Panc1 (cell line): ENCODE data around the gene C19orf81.

Source experiments
- POLR2AphosphoS5 ChIP-seq: IDR thresholded peaks from 2 replicates; pipeline ENCODE4 v1.6.1; 2012; ENCODE audit warnings: mild to moderate bottlenecking, low read depth, low read length, moderate library complexity
- SIN3A ChIP-seq: IDR thresholded peaks from 2 replicates; pipeline ENCODE4 v1.6.1; 2012; ENCODE audit warnings: low read depth, mild to moderate bottlenecking, low read length, moderate library complexity, borderline replicate concordance; ENCODE audit not compliant: insufficient read depth
- TF ChIP-seq, protein P1 (sequence below): fragments of 450-650 bp; IDR thresholded peaks from 2 replicates; pipeline ENCODE4 v1.5.1; 2017; ENCODE audit warnings: mild to moderate bottlenecking

DNA sequence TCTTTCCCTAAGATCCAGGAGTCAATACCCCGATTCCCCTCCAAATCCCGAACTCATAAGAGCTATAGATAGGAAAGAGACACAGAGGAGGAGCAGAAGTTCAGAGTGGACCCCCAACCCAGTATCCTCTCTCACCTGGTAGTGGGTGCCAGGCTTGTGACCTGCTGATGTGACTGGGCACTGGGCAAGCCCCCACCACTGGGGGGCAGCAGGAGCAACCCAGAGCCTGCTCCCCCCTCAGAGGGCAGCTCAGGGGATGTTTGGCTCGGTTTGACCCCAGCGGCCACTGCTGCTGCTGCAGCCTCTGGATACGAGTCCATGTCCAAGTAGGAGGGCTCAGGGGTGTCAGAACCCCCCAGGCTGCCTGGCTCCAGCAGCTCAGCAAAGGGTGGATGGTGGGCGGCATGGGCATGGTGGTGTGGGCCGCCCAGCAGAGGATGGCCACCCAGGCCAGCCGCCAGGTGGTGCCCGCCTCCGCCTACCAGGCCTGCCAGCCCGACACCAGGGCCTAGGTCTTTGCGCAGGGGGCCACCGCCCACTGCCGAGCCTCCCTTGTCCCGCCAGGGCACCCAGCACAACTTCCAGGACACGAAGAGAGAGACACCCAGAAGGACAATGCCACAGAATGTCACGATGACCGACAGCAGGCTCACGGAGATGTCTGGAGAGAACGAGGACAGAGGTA, 17.0 kb upstream of the C19orf81 start:
- TF ChIP-seq, protein P1, sequence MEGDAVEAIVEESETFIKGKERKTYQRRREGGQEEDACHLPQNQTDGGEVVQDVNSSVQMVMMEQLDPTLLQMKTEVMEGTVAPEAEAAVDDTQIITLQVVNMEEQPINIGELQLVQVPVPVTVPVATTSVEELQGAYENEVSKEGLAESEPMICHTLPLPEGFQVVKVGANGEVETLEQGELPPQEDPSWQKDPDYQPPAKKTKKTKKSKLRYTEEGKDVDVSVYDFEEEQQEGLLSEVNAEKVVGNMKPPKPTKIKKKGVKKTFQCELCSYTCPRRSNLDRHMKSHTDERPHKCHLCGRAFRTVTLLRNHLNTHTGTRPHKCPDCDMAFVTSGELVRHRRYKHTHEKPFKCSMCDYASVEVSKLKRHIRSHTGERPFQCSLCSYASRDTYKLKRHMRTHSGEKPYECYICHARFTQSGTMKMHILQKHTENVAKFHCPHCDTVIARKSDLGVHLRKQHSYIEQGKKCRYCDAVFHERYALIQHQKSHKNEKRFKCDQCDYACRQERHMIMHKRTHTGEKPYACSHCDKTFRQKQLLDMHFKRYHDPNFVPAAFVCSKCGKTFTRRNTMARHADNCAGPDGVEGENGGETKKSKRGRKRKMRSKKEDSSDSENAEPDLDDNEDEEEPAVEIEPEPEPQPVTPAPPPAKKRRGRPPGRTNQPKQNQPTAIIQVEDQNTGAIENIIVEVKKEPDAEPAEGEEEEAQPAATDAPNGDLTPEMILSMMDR, result no peak; the same call in 1 of the 2 replicates
- TF ChIP-seq SIN3A (no peak), POLR2AphosphoS5 (no peak)
